HCT116 (cell line): ENCODE measurements around the gene UROD. TPM values are rescaled to one million over a fixed set of nuclear protein-coding genes. Genes with fewer than 3 reads are reported as not detected.

ENCODE experiments used
- ATAC-seq: fragments of 200-7000 bp; cut with Tn5 transposase; 2 replicates; pipeline ENCODE4 v1.9.1; 2020; ENCODE audit warnings: mild to moderate bottlenecking, moderate library complexity
- BruUV-seq: library from RNA; stranded (reverse); fragments of 400-500 nt; replicated peaks from 2 replicates; lab custom pipeline; 2021; lab: Mats Ljungman, UMichigan
- CTCF ChIA-PET: fragments of 300-600 bp; sonication (Branson Sonifier 250); formaldehyde crosslinking; loops from one replicate; lab custom pipeline; 2021; ENCODE audit warnings: antibody characterized with exemption; lab: Charles Lee
- POLR2A ChIA-PET: fragments of 300-600, 350-600 bp; sonication (Branson Sonifier 250); formaldehyde crosslinking; loops from one replicate; lab custom pipeline; 2021; ENCODE audit warnings: antibody characterized with exemption; lab: Charles Lee
- RAD21 ChIA-PET, 2 experiments: fragments of 300-600 bp; sonication (Branson Sonifier 250); formaldehyde crosslinking; loops; one replicate each; lab custom pipeline; 2023; ENCODE audit warnings: low total read pairs in 2 of 2; ENCODE audit not compliant: uncharacterized antibody in 2 of 2, unreplicated experiment in 2 of 2, low non-redundant PET in 1 of 2; lab: Charles Lee
- DNase-seq: peaks from one replicate; pipeline ENCODE4 v3.0.0-alpha.2; 2010; ENCODE audit warnings: low read depth, low spot score
- H2AFZ ChIP-seq: fragments of 200-600 bp; shearing (Covaris generic), sonication (generic); 2 replicates; pipeline ENCODE4 v1.6.1; 2017; ENCODE audit warnings: low read depth, mixed run types, mixed read lengths, antibody characterized with exemption, low read length; ENCODE audit not compliant: poor library complexity, severe bottlenecking
- H3K27ac ChIP-seq: 2 replicates; pipeline ENCODE4 v1.5.1; 2012; ENCODE audit warnings: low read depth, low read length
- H3K27me3 ChIP-seq: fragments of 200-600 bp; sonication (generic); 2 replicates; pipeline ENCODE4 v1.6.1; 2016; ENCODE audit warnings: mixed run types, low read length, mixed read lengths; ENCODE audit not compliant: insufficient read depth
- H3K36me3 ChIP-seq, 2 experiments: fragments of 200-500 bp in 1 of 2; fragments of 200-600 bp in 1 of 2; sonication (Bioruptor generic) in 1 of 2; sonication (generic) in 1 of 2; 2 replicates each; pipeline versions ENCODE4 v1.5.1 to v1.6.1; 2014 to 2016; ENCODE audit warnings: low read length in 2 of 2, inconsistent platforms in 1 of 2, mixed read lengths in 1 of 2, mixed run types in 1 of 2; ENCODE audit not compliant: insufficient read depth in 2 of 2, control insufficient read depth in 1 of 2
- H3K4me1 ChIP-seq, 2 experiments: fragments of 200-600 bp in 1 of 2; sonication (generic) in 1 of 2; 2 replicates each; pipeline versions ENCODE4 v1.5.1 to v1.6.1; 2012 to 2017; ENCODE audit warnings: low read length in 2 of 2, inconsistent platforms in 1 of 2, mild to moderate bottlenecking in 1 of 2, mixed read lengths in 1 of 2, mixed run types in 1 of 2, moderate library complexity in 1 of 2; ENCODE audit not compliant: insufficient read depth in 2 of 2, control insufficient read depth in 1 of 2
- H3K4me2 ChIP-seq: fragments of 200-600 bp; sonication (generic); 2 replicates; pipeline ENCODE4 v1.6.1; 2017; ENCODE audit warnings: mixed run types, low read length, mixed read lengths
- H3K4me3 ChIP-seq, 2 experiments: fragments of 200-600 bp in 1 of 2; sonication (generic) in 1 of 2; replicated peaks in 1 of 2; 2 replicates each; pipeline ENCODE4 v1.5.1; 2011 to 2016; ENCODE audit warnings: low read length in 2 of 2, control low read depth in 1 of 2, low read depth in 1 of 2, mild to moderate bottlenecking in 1 of 2, mixed read lengths in 1 of 2, mixed run types in 1 of 2
- H3K79me2 ChIP-seq: fragments of 200-600 bp; sonication (generic); 2 replicates; pipeline ENCODE4 v1.6.1; 2017; ENCODE audit warnings: mild to moderate bottlenecking, mixed run types, low read length, moderate library complexity, mixed read lengths; ENCODE audit not compliant: insufficient read depth
- H3K9ac ChIP-seq: fragments of 200-600 bp; sonication (generic); 2 replicates; pipeline ENCODE4 v1.6.1; 2016; ENCODE audit warnings: low read length, mixed read lengths
- H3K9me2 ChIP-seq: fragments of 200-600 bp; sonication (generic), shearing (Covaris generic); 2 replicates; pipeline ENCODE4 v1.6.1; 2017; ENCODE audit warnings: mixed run types, mild to moderate bottlenecking, moderate library complexity; ENCODE audit not compliant: insufficient read depth
- H3K9me3 ChIP-seq, 2 experiments: fragments of 200-500 bp in 1 of 2; fragments of 200-600 bp in 1 of 2; sonication (Bioruptor generic) in 1 of 2; sonication (generic) in 1 of 2; 2 replicates each; pipeline ENCODE4 v1.6.1; 2014 to 2017; ENCODE audit warnings: low read length in 2 of 2, mixed read lengths in 2 of 2, inconsistent platforms in 1 of 2, low read depth in 1 of 2, mild to moderate bottlenecking in 1 of 2, mixed run types in 1 of 2, moderate library complexity in 1 of 2; ENCODE audit not compliant: control insufficient read depth in 1 of 2, insufficient read depth in 1 of 2
- H4K20me1 ChIP-seq: fragments of 200-600 bp; sonication (generic), shearing (Covaris generic); 2 replicates; pipeline ENCODE4 v1.6.1; 2017; ENCODE audit warnings: mixed run types, mild to moderate bottlenecking, moderate library complexity; ENCODE audit not compliant: insufficient read depth
- EGR1 ChIP-seq: IDR thresholded peaks from 2 replicates; pipeline ENCODE4 v1.6.1; 2012; ENCODE audit warnings: low read depth
- MAX ChIP-seq: IDR thresholded peaks from 2 replicates; pipeline ENCODE4 v1.6.1; 2012
- POLR2A ChIP-seq: IDR thresholded peaks from 2 replicates; pipeline ENCODE4 v1.7.0; 2011; ENCODE audit warnings: borderline replicate concordance; ENCODE audit not compliant: insufficient read depth, insufficient read length; ENCODE audit errors: extremely low read depth
- POLR2AphosphoS5 ChIP-seq: IDR thresholded peaks from 2 replicates; pipeline ENCODE4 v1.6.1; 2011; ENCODE audit warnings: mild to moderate bottlenecking, low read depth, low read length, moderate library complexity
- RAD21 ChIP-seq: IDR thresholded peaks from 2 replicates; pipeline ENCODE4 v1.6.1; 2012; ENCODE audit warnings: low read depth, mild to moderate bottlenecking
- REST ChIP-seq: IDR thresholded peaks from 2 replicates; pipeline ENCODE4 v1.6.1; 2012; ENCODE audit warnings: low read depth
- SIN3A ChIP-seq: IDR thresholded peaks from 2 replicates; pipeline ENCODE4 v1.6.1; 2012; ENCODE audit warnings: low read depth
- SP1 ChIP-seq: IDR thresholded peaks from 2 replicates; pipeline ENCODE4 v1.6.1; 2012; ENCODE audit warnings: low read depth
- TCF7L2 ChIP-seq: IDR thresholded peaks from 2 replicates; pipeline ENCODE4 v1.7.0; 2011; ENCODE audit warnings: borderline replicate concordance, inconsistent platforms; ENCODE audit not compliant: insufficient read depth, insufficient read length; ENCODE audit errors: extremely low read depth
- YY1 ChIP-seq: IDR thresholded peaks from 2 replicates; pipeline ENCODE4 v1.6.1; 2011; ENCODE audit warnings: low read length, low read depth, moderate library complexity, mild to moderate bottlenecking; ENCODE audit not compliant: insufficient replicate concordance; ENCODE audit errors: extremely low read depth
- ZBTB33 ChIP-seq: IDR thresholded peaks from 2 replicates; pipeline ENCODE4 v1.6.1; 2011; ENCODE audit warnings: mild to moderate bottlenecking, low read length, moderate library complexity; ENCODE audit not compliant: insufficient replicate concordance; ENCODE audit errors: extremely low read depth
- ZFX ChIP-seq: fragments of 450-650 bp; IDR thresholded peaks from 2 replicates; pipeline ENCODE4 v1.6.1; 2017
- ZNF274 ChIP-seq: fragments of 200-500 bp; sonication (Bioruptor generic); IDR thresholded peaks from 2 replicates; pipeline ENCODE4 v1.6.1; 2014; ENCODE audit warnings: mild to moderate bottlenecking, low read depth, low read length, inconsistent platforms
- intact Hi-C: fragments of 100-400 bp; cut with micrococcal nuclease; formaldehyde crosslinking; loops from 2 replicates; pipeline ENCODE4 v1.10.0; 2022
- total RNA-seq: library from RNA; stranded (reverse); gene quantifications from one replicate; pipeline ENCODE4 v1.2.1, GENCODE V29; 2021; ENCODE audit not compliant: unreplicated experiment

The UROD gene
- total RNA-seq, 1 experiment from 2014 or later, result 73.7 TPM

GRCh38 chr1:45010855-45011811 is 921 bp upstream of the UROD start, which contains the start of gene HECTD3:
Gene HECTD3 (minus strand): TSS chr1:45011324. CDS start chr1:45011257, 67 bp downstream.
- no peaks in the 10 kb centered on the region for H3K9me3 ChIP-seq
- peak within 1 kb of the TSS; percentile 76 for H2AFZ ChIP-seq
- POLR2A ChIA-PET, result interaction anchor here (0.6 to 5.4 kb wide), 21 partner anchors 8 to 811 kb away, joined by 3 to 35 read pairs (median 5); partner anchors contain the start of genes CCDC163, DYNLT4, EIF2B3 and MMACHC
- intact Hi-C loops, result loop anchor here (2.0 to 10.0 kb wide), 5 partner anchors 174 to 894 kb away; partner anchors contain the start of genes MUTYH, RNU5D-1 and TOE1
- H3K79me2 ChIP-seq, result peaks cover 12% of the 10 kb centered on the region; the same call in 1 of the 2 replicates
- DNase-seq, result peak; percentile 60
- H3K36me3 ChIP-seq, result peaks cover 6 to 10% of the 10 kb centered on the region in 2 experiments; a peak in 2 of 4 replicates
- no peak for TF ChIP-seq EGR1
- no peak for TF ChIP-seq ZNF274
- peak; percentile 37; the same call in 1 of the 2 replicates for TF ChIP-seq ZFX
- TF ChIP-seq REST, result no peak
- 0 out of 2 replicates have a peak, but pooled peaks have one; percentile 5 for TF ChIP-seq RAD21
- TF ChIP-seq SIN3A, result peak; percentile 92
- peak; percentile 85 for TF ChIP-seq YY1
- peak; percentile 29 for TF ChIP-seq TCF7L2
- TF ChIP-seq ZBTB33, result no peak
- TF ChIP-seq POLR2AphosphoS5, result peak; percentile 78
- peak; percentile 57; the same call in 1 of the 2 replicates for TF ChIP-seq SP1
- peak; percentile 27 for TF ChIP-seq POLR2A
- peak; percentile 43; the same call in 1 of the 2 replicates for TF ChIP-seq MAX
- TF ChIP-seq, all 23 proteins: peak for 9
- peak within 1 kb of the TSS; percentile 75 for H3K9ac ChIP-seq
- H3K9me2 ChIP-seq, result no peaks in the 10 kb centered on the region
- H4K20me1 ChIP-seq, result no peaks in the 10 kb centered on the region
- RAD21 ChIA-PET, result interaction anchor here (0.6 to 2.5 kb wide), 10 partner anchors 25 to 329 kb away, joined by 3 to 9 read pairs (median 4); partner anchors contain the start of genes EIF2B3 (in 1 of the 2), MUTYH (in 1 of the 2) and TOE1 (in 1 of the 2)
- BruUV-seq, result no TSS peak
- H3K4me1 ChIP-seq, result peaks cover 9 to 28% of the 10 kb centered on the region in 2 experiments; a peak in 3 of 4 replicates
- H3K4me3 ChIP-seq, result peak within 1 kb of the TSS; percentile 74 to 75
- CTCF ChIA-PET, result interaction anchor here (0.6 to 11.9 kb wide), 10 partner anchors 19 to 1019 kb away, joined by 3 to 214 read pairs (median 5); partner anchors contain the start of genes PLK3 and TESK2
- H3K4me2 ChIP-seq, result peak within 1 kb of the TSS; percentile 80
- peak; percentile 82 for ATAC-seq
- no peaks in the 10 kb centered on the region for H3K27me3 ChIP-seq
- H3K27ac ChIP-seq, result peak within 1 kb of the TSS; percentile 65
